HepG2 (cell line): ENCODE data around the gene DMRT1. TPM values are rescaled to one million over a fixed set of nuclear protein-coding genes. Genes with fewer than 3 reads are reported as not detected.

Source experiments
- ATAC-seq: fragments of 200-7000 bp; cut with Tn5 transposase; 3 replicates; pipeline ENCODE4 v1.9.1; 2020; ENCODE audit warnings: mild to moderate bottlenecking, moderate library complexity
- BruUV-seq: library from RNA; stranded (reverse); fragments of 400-500 nt; replicated peaks from 2 replicates; lab custom pipeline; 2021; lab: Mats Ljungman, UMichigan
- CTCF ChIA-PET: fragments of 300-600 bp; formaldehyde crosslinking; extraction: SDS; loops from one replicate; lab custom pipeline; 2021; ENCODE audit warnings: low total read pairs, inconsistent platforms, low intra/inter-chr PET ratio; lab: Yijun Ruan, JAX
- POLR2A ChIA-PET: fragments of 350-600 bp; sonication (Branson Sonifier 250); formaldehyde crosslinking; loops from one replicate; lab custom pipeline; 2020; ENCODE audit warnings: antibody characterized with exemption, inconsistent platforms; lab: Yijun Ruan, JAX
- DNase-seq: peaks from one replicate; pipeline ENCODE4 v3.0.0-alpha.2; 2015; ENCODE audit warnings: low spot score
- FAIRE-seq: peaks from 3 replicates; lab custom pipeline; 2011; peaks lifted over from hg19 to GRCh38; lab: Jason Lieb, UNC
- H2AFZ ChIP-seq: one replicate; pipeline ENCODE4 v1.6.1; 2011; ENCODE audit warnings: low read length, inconsistent platforms
- H3K27ac ChIP-seq: fragments of 300-600 bp; 3 replicates; pipeline ENCODE4 v1.8.0; 2011; ENCODE audit warnings: mixed run types, mild to moderate bottlenecking, mixed read lengths, low read length, inconsistent platforms; ENCODE audit not compliant: insufficient read depth; ENCODE audit errors: extremely low read length
- H3K27me3 ChIP-seq, 2 experiments: fragments of 200-600 bp in 1 of 2; 2 replicates in 1 of 2; 3 replicates in 1 of 2; pipeline versions ENCODE4 v1.6.0 to v1.8.0; 2011; ENCODE audit warnings: low read length in 2 of 2, mild to moderate bottlenecking in 2 of 2, moderate library complexity in 2 of 2, inconsistent platforms in 1 of 2; ENCODE audit not compliant: insufficient read depth in 2 of 2, control insufficient read depth in 1 of 2
- H3K36me3 ChIP-seq, 2 experiments: fragments of 200-600 bp in 1 of 2; replicated peaks in 1 of 2; 2 replicates in 1 of 2; 3 replicates in 1 of 2; pipeline versions ENCODE4 v1.5.1 to v1.8.0; 2011; ENCODE audit warnings: low read length in 2 of 2, inconsistent platforms in 1 of 2; ENCODE audit not compliant: insufficient read depth in 2 of 2, control insufficient read depth in 1 of 2
- H3K4me1 ChIP-seq: 2 replicates; pipeline ENCODE4 v1.5.1; 2012; ENCODE audit warnings: low read length, inconsistent platforms; ENCODE audit not compliant: insufficient read depth
- H3K4me2 ChIP-seq: 2 replicates; pipeline ENCODE4 v1.6.0; 2011; ENCODE audit warnings: low read depth, low read length, inconsistent platforms
- H3K4me3 ChIP-seq, 3 experiments: fragments of 200-600 bp in 1 of 3; sonication (generic), shearing (Covaris generic) in 1 of 3; replicated peaks in 1 of 3; 2 replicates each; pipeline ENCODE4 v1.5.1; 2011 to 2016; ENCODE audit warnings: low read length in 3 of 3, inconsistent platforms in 2 of 3, low read depth in 2 of 3, mild to moderate bottlenecking in 2 of 3, control low read depth in 1 of 3, mixed read lengths in 1 of 3; ENCODE audit not compliant: insufficient read depth in 1 of 3
- H3K79me2 ChIP-seq: one replicate; pipeline ENCODE4 v1.6.1; 2011; ENCODE audit warnings: low read length, inconsistent platforms; ENCODE audit not compliant: insufficient read depth
- H3K9ac ChIP-seq: 2 replicates; pipeline ENCODE4 v1.6.0; 2011; ENCODE audit warnings: mild to moderate bottlenecking, low read depth, low read length, inconsistent platforms; ENCODE audit not compliant: insufficient read depth
- H3K9me3 ChIP-seq: 2 replicates; pipeline ENCODE4 v1.5.1; 2012; ENCODE audit warnings: mild to moderate bottlenecking, low read length
- H4K20me1 ChIP-seq: 2 replicates; pipeline ENCODE4 v1.6.0; 2011; ENCODE audit warnings: inconsistent platforms, mild to moderate bottlenecking, low read length, moderate library complexity; ENCODE audit not compliant: insufficient read depth
- ATF7-NPFF ChIP-seq: sonication (generic); formaldehyde crosslinking; IDR thresholded peaks from 2 replicates; pipeline ENCODE4 v1.8.1; 2023; ENCODE audit warnings: mild to moderate bottlenecking, low read depth, missing genetic modification reagents, moderate library complexity
- BRCA1 ChIP-seq: sonication (generic); formaldehyde crosslinking; IDR thresholded peaks from 2 replicates; pipeline ENCODE4 v1.4.0; 2020; ENCODE audit warnings: missing genetic modification reagents
- DDIT3 ChIP-seq: sonication (generic); formaldehyde crosslinking; IDR thresholded peaks from 2 replicates; pipeline ENCODE4 v1.4.0; 2020; ENCODE audit warnings: mild to moderate bottlenecking, missing genetic modification reagents
- KAT8 ChIP-seq: IDR thresholded peaks from 2 replicates; pipeline ENCODE4 v1.6.1; 2016; ENCODE audit warnings: missing genetic modification reagents, missing compliant biosample characterization
- KMT2A ChIP-seq: sonication (generic); formaldehyde crosslinking; IDR thresholded peaks from 2 replicates; pipeline ENCODE4 v1.4.0; 2020; ENCODE audit warnings: missing genetic modification reagents
- SNAPC4 ChIP-seq: sonication (generic); formaldehyde crosslinking; IDR thresholded peaks from 2 replicates; pipeline ENCODE4 v1.4.0; 2020; ENCODE audit warnings: mild to moderate bottlenecking, missing genetic modification reagents
- ZNF101 ChIP-seq: sonication (generic); formaldehyde crosslinking; IDR thresholded peaks from 2 replicates; pipeline ENCODE4 v1.4.0; 2020; ENCODE audit warnings: mild to moderate bottlenecking, low read depth, missing genetic modification reagents, borderline replicate concordance
- ZNF441 ChIP-seq: sonication (generic); formaldehyde crosslinking; IDR thresholded peaks from 2 replicates; pipeline ENCODE4 v1.7.0; 2021; ENCODE audit warnings: missing genetic modification reagents, borderline replicate concordance
- WGBS: methylation state at CpG from one replicate; pipeline ENCODE4 v1.1.6; 2017; ENCODE audit warnings: low lambda C conversion rate; 5-methylcytosine and 5-hydroxymethylcytosine counted together
- in situ Hi-C: cut with HindIII; loops from 2 replicates; pipeline ENCODE4 v1.10.0; 2017; ENCODE audit warnings: low pct_unique_long_range_greater_than_20kb; ENCODE audit not compliant: extremely low pct_ligation_motif_present
- intact Hi-C: fragments of 100-400 bp; cut with micrococcal nuclease; formaldehyde crosslinking; loops from one replicate; pipeline ENCODE4 v1.10.0; 2022; ENCODE audit not compliant: unreplicated experiment
- polyA plus RNA-seq, 8 experiments: library from polyadenylated mRNA; depleted of rRNA in 3 of 8; stranded (reverse) in 7 of 8; unstranded in 1 of 8; fragments of >200 nt; fragmentation: Illumina TruSeq in 4 of 8; extraction: Trizol in 4 of 8; gene quantifications; 2 replicates each; pipeline versions ENCODE4 v1.2.1 to v1.2.3, GENCODE V29; 2011 to 2016; ENCODE audit warnings: low read depth in 4 of 8, missing spikeins in 1 of 8, mixed read lengths in 1 of 8; ENCODE audit not compliant: insufficient read depth in 1 of 8
- total RNA-seq, 5 experiments: library from RNA; depleted of rRNA; stranded (reverse); fragments of >200 nt; fragmentation: Illumina TruSeq; extraction: Trizol; gene quantifications; 2 replicates each; pipeline ENCODE4 v1.2.3, GENCODE V29; 2016; ENCODE audit warnings: low read depth in 1 of 5
- TF ChIP-seq, protein P1 (sequence below): sonication (generic); formaldehyde crosslinking; IDR thresholded peaks from 2 replicates; pipeline ENCODE4 v1.8.0; 2022; ENCODE audit warnings: mild to moderate bottlenecking, missing genetic modification reagents, borderline replicate concordance
- TF ChIP-seq, protein P2 (sequence below): sonication (generic); formaldehyde crosslinking; conservative IDR thresholded peaks from 2 replicates; pipeline ENCODE4 v1.8.0; 2022; ENCODE audit warnings: missing genetic modification reagents

DMRT1 gene
- total and polyA plus RNA-seq, 2 of the 13 experiments (the other 11 are each of a cell fraction or from before 2014, with no cell fraction given) = not detected

GRCh38 chr9:908536-909205, 67.2 kb downstream of the DMRT1 start:
- no peak overlapping the region for H2AFZ ChIP-seq
- no TSS peak for BruUV-seq
- no peak overlapping the region for H3K27ac ChIP-seq
- H3K27me3 ChIP-seq = peaks cover 1 to 23% of the 10 kb centered on the region in 2 experiments; a peak in 4 of 5 replicates
- ATAC-seq = no peak
- no peaks in the 10 kb centered on the region for H3K9me3 ChIP-seq
- in situ Hi-C loops (no loop called here), intact Hi-C loops (no loop called here)
- H3K36me3 ChIP-seq = no peaks in the 10 kb centered on the region
- H3K4me3 ChIP-seq = no peak overlapping the region
- 0% methylated on average over 10 of the region's 10 CpGs for WGBS
- no peaks in the 10 kb centered on the region for H3K79me2 ChIP-seq
- TF ChIP-seq DDIT3 (CRISPR knock-in tag) = no peak
- no peak for TF ChIP-seq ZNF441 (CRISPR knock-in tag)
- no peak for TF ChIP-seq ZNF101 (CRISPR knock-in tag)
- TF ChIP-seq SNAPC4 = no peak
- no peak for TF ChIP-seq KAT8 (CRISPR knock-in tag)
- TF ChIP-seq, protein P1, sequence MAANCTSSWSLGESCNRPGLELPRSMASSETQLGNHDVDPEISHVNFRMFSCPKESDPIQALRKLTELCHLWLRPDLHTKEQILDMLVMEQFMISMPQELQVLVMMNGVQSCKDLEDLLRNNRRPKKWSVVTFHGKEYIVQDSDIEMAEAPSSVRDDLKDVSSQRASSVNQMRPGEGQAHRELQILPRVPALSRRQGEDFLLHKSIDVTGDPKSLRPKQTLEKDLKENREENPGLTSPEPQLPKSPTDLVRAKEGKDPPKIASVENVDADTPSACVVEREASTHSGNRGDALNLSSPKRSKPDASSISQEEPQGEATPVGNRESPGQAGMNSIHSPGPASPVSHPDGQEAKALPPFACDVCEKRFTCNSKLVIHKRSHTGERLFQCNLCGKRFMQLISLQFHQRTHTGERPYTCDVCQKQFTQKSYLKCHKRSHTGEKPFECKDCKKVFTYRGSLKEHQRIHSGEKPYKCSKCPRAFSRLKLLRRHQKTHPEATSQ (CRISPR knock-in tag) = no peak
- no peak for TF ChIP-seq ATF7-NPFF
- no peak for TF ChIP-seq BRCA1 (CRISPR knock-in tag)
- TF ChIP-seq, protein P2, sequence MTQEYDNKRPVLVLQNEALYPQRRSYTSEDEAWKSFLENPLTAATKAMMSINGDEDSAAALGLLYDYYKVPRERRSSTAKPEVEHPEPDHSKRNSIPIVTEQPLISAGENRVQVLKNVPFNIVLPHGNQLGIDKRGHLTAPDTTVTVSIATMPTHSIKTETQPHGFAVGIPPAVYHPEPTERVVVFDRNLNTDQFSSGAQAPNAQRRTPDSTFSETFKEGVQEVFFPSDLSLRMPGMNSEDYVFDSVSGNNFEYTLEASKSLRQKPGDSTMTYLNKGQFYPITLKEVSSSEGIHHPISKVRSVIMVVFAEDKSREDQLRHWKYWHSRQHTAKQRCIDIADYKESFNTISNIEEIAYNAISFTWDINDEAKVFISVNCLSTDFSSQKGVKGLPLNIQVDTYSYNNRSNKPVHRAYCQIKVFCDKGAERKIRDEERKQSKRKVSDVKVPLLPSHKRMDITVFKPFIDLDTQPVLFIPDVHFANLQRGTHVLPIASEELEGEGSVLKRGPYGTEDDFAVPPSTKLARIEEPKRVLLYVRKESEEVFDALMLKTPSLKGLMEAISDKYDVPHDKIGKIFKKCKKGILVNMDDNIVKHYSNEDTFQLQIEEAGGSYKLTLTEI (CRISPR knock-in tag) = no peak
- TF ChIP-seq KMT2A = no peak
- DNase-seq = no peak
- no peaks in the 10 kb centered on the region for H3K4me1 ChIP-seq
- no peak overlapping the region for H3K9ac ChIP-seq
- ChIA-PET POLR2A (no interaction called here), CTCF (no interaction called here)
- FAIRE-seq = no peak
- no peaks in the 10 kb centered on the region for H4K20me1 ChIP-seq
- H3K4me2 ChIP-seq = no peak overlapping the region
